HK-2 (cell line): Measurements from ENCODE around the gene UMODL1.

Experiments
- DNase-seq: peaks from one replicate; pipeline ENCODE4 v3.0.0-alpha.2; 2018; ENCODE audit not compliant: unreplicated experiment

Gene UMODL1

GRCh38 chr21:42132183-42132582, 61.1 kb downstream of the UMODL1 start:
- DNase-seq, result no peak

DNA sequence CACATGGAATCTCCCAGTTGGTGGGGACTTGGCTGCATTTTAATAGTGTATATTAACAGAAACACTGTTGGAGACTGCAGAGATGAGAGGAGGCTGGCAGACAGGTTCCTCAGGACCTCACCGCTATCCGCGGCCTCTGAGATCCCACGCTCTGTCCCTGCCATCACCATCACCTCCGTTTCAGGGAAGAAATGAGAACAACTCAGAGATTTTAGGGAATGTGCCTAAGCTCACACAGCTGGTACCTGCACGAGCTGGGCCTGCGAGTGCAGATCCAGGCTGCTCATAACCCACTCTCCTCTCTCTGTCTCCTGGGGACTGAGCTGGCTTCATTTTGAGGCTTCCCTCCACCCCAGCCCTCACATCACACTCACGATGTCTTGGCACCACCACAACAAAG, 62.0 kb downstream of the UMODL1 start:
- no peak for DNase-seq

DNA sequence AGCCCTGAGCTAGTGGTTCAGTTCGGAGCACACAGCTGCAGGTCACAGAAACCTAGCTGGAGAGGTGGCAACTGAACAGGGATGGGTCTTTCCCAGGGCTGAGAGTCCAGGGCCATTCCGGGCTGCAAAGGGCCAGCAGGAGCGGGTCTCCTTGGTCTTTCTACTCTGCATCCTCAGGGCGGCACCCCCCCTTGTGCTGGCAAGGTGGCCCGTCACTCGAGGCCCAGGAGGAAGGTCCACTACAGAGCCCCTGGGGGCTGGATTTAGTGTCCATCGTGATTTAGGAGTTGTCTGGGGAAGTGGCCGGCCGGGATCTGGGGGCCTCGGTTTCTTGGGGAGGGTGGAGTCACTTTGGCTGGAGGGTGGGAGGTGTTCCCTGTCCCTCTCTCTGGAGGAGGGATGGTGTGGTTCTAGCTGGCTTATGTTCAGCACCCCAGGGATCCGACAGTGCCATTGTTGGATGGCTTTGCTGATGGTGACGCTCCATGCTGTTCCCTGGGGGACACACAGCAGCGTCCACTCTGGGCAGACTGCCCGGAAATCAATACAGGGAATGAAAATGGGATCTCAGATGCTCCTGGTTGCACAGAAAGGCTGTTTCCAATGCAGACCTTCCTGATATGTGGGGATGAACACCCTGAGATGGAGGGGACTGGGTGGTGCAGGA, 64.4 kb downstream of the UMODL1 start:
- no peak for DNase-seq

- DNase-seq, result no peak
Measured at GRCh38 chr21:42137191-42137904, 66.2 kb downstream of the UMODL1 start.

GRCh38 chr21:42140196-42140934, 69.2 kb downstream of the UMODL1 start:
- no peak for DNase-seq

- no peak for DNase-seq
Measured at GRCh38 chr21:42141643-42142042, 70.5 kb downstream of the UMODL1 start.

DNA sequence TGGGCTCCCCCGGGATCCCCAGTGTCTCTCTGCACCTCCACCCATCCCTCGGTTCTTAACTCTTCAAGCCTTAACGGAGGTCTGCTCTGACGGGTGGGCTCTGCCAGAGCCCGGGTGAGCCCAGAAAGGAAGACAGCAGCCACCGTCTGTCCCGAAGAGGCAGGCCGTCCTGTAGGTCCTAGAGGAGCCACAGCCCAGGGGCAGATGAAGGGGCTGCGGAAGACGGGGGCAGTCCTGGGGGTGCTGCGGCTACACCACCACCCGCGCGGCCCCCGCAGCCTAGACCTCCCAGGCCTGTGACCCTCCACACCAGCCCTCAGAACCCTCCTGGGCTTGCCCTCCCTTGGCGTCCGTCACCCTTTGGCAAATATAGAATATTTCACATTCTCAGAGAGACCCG, 71.0 kb downstream of the UMODL1 start:
- no peak for DNase-seq

GRCh38 chr21:42142627-42143026, 71.5 kb downstream of the UMODL1 start:
- no peak for DNase-seq

DNA sequence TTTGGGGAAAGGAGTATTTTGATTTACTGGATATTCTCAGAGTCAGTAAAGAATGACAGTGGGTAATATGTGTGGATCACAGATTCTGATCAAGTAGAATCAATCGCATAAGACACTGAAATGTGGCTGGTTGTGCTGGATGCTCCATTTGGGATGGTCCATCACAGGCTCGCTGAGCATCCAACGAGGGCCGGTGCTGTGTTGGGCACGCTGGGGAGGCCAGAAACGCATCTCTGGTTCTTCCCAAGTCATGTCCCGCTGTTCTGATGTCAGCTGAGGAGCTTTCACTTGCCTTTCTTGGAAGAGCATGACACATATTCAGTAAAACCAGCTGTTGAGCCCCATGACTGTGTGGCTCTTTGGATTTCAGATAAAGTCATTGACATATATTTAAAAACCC, 72.0 kb downstream of the UMODL1 start:
- no peak for DNase-seq

GRCh38 chr21:42144221-42144620, 73.1 kb downstream of the UMODL1 start:
- no peak for DNase-seq

- DNase-seq, result no peak
Measured at GRCh38 chr21:42144679-42145568, 73.8 kb downstream of the UMODL1 start.

DNA sequence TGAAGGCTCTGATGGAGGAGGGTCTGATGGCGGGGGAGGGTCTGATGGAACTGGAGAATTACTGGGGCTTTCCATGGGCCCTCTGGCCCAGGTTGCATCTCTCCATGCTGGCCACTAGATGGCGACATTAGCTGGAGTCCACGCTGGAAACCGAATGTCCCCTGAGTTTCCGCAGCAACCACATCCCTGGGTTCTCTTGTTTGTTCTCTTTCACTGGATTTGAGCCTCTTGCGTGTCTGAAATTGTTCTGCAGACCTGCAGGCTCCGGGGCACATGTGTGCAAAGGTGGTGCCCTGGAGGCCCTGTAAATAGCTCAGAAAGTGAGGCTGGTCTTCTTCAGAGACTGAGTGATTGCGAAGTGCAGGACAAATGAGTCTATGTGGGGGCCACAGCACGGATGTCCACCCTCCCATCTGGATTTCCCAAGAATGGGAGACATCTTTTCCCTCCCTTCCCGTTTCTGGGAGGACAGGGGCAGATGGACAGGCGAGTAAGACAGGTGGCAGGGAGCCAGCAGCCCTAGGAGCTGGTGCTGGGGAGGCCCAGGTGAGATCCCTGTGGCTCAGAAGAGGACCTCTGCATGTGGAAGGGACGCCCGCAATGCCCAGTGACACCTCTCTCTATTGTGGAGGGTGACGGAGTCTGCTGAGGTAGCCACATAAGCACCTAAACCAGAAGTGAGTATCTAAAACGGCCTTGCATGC, 74.6 kb downstream of the UMODL1 start:
- DNase-seq, result peak; percentile 17

GRCh38 chr21:42146273-42146805, 75.2 kb downstream of the UMODL1 start:
- no peak for DNase-seq

DNA sequence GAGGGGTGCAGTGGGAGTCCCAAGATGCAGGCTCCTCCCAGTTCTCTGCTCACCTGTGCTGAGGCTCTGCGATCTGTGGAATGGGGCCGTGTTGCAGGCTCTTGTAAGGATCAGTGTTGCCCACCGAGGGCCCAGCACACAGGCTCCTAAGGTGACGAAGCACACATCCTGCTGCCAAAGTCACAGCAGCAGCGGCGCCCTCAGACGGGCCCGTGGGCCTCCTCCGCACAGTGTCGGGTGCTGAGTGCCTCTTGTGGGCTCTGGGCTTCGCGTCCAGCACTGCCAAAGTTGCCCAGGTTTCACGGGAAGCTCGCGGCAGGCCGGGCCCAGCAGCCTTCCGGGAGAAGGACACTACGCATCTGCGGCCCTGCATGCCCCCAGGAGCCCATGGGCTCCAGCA, 75.7 kb downstream of the UMODL1 start:
- no peak for DNase-seq

GRCh38 chr21:42147386-42148020, 76.4 kb downstream of the UMODL1 start:
- no peak for DNase-seq

- no peak for DNase-seq
Measured at GRCh38 chr21:42148097-42148496, 77.0 kb downstream of the UMODL1 start.

DNA sequence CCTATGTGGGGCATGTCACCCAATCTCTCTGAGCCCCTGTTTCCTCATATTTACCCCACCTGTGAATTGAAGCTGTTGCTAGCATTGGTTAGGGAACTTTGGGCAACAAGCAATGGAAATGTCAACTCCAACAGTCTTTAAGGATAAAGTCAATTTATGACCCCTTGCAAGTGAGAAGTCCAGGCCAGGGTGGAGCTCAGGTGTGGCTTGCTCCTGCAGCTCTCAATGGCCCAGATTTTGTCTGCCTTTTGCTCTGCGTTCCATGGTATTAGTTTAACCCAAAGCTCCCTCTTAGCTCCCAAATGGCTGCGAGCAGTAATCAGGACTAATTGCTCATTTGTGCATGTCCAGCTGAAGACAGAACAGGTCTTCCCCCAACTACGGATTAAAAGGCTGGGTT, 77.5 kb downstream of the UMODL1 start:
- no peak for DNase-seq

DNA sequence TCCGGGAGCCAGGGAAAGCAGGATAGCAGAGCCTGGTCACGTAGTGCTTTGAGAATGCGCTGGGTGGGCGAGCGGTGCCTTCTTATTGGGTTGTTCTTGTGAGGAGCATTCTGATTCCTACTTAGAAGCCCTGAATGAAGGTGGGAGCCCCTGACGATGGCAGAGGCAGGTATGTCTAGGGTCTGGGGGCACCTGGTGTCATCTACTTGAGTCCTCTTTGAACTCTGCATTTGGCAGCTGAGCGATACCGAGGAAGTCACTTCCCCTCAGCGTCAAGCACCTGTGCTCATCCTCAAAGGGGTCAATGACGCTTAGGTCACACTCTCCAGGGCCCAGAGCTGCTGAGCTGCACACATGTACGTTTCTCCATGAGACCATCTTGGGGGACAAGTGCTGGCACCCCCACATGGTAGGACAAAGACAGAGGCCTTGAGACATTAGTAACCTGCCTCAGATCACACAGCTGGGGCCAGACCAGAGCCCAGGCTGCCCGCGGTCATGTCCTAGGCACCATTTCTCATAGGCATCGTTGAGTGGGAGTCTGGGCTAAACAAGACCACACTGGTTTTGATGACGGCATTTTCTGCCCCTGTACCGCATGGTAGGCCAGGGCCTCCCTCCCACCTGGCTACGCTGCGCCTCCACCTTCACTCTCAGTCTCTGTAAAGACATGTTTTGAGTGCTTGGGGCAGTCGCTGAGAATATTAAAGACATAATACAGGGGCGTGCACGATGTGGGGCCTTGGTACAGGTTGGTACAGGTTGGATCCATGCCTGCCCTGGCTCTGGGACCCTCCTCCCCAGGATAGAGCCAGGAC, 78.7 kb downstream of the UMODL1 start:
- DNase-seq, result no peak

DNA sequence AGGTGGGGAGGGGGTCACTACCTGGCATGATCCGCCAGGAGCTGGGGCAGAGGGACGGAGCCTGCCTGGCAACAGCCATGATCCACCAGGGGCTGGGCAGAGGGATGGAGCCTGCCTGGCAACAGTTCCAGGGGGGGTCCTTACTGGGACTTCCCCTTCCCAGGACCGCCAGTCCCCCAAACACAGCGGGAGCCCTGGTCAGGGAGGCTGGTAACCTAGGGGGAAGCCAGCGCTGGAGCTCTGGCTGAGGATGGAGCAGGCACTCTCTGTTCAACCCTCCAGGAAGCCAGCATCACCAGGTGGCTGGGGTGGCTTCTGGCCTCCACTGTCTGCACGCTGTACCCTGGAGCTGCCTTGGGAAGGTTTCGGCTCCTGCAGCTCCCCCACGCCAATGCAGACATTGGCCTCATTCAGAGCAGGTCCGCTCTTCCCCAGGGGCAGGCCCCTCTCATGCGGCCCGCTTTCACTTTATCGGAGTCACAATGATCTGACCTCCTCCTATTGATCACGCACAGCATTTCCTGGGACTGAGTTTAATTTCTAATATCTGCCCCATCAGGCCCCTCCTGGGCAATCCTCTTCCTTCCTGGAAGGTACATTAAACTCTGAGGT, 79.5 kb downstream of the UMODL1 start:
- DNase-seq, result no peak
